ENCODE measurements around the gene MME. TPM values are rescaled to one million over a fixed set of nuclear protein-coding genes. Genes with fewer than 3 reads are reported as not detected.
"Not testable (repeated sequence)": the region's sequence is repeated elsewhere in the genome, so short reads cannot be mapped to it uniquely, and the experiment has no call there.

MME gene
- total RNA-seq, 2 donors from 2014 or later = 0.96 to 2.8 TPM

- no peak overlapping the region for H3K4me3 ChIP-seq
- H3K27me3 ChIP-seq = no peaks in the 10 kb centered on the region
- H3K36me3 ChIP-seq = no peaks in the 10 kb centered on the region
- no peaks in the 10 kb centered on the region for H3K4me1 ChIP-seq
- no peaks in the 10 kb centered on the region for H3K9me3 ChIP-seq
- H3K27ac ChIP-seq = no peak overlapping the region
- TF ChIP-seq, protein P1, sequence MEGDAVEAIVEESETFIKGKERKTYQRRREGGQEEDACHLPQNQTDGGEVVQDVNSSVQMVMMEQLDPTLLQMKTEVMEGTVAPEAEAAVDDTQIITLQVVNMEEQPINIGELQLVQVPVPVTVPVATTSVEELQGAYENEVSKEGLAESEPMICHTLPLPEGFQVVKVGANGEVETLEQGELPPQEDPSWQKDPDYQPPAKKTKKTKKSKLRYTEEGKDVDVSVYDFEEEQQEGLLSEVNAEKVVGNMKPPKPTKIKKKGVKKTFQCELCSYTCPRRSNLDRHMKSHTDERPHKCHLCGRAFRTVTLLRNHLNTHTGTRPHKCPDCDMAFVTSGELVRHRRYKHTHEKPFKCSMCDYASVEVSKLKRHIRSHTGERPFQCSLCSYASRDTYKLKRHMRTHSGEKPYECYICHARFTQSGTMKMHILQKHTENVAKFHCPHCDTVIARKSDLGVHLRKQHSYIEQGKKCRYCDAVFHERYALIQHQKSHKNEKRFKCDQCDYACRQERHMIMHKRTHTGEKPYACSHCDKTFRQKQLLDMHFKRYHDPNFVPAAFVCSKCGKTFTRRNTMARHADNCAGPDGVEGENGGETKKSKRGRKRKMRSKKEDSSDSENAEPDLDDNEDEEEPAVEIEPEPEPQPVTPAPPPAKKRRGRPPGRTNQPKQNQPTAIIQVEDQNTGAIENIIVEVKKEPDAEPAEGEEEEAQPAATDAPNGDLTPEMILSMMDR (IDR thresholded peaks at IDR 0.05) = no peak
- DNase-seq (ENCODE audit: low spot score) = no peak
Observed at GRCh38 chr3:155208183-155208800, 128.2 kb downstream of the MME start.

DNA sequence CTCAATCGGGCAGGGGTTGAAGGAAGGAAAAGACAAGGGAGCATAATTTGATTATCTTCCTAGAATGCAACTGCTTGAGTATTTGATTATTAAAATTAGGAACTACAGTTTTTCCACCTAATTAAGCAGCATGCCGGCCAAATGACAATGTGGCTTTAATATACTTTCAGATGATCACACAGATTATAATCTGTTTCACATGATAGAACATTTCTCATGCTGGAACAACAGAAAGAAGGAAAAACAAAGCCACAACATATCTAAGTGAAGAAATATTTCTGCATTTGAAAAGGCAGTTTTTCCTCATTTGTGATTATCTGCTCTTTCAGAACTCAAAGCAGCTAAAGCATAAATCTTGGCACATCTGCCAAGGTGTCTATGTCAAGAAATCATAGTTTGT is 130.6 kb downstream of the MME start:
- no peaks in the 10 kb centered on the region for H3K27me3 ChIP-seq
- no peak for DNase-seq (ENCODE audit: low spot score)
- no peaks in the 10 kb centered on the region for H3K4me1 ChIP-seq
- no peaks in the 10 kb centered on the region for H3K9me3 ChIP-seq
- TF ChIP-seq, protein P1 (IDR thresholded peaks at IDR 0.05) = no peak
- H3K36me3 ChIP-seq = no peaks in the 10 kb centered on the region
- no peak overlapping the region for H3K4me3 ChIP-seq
- H3K27ac ChIP-seq = no peak overlapping the region

DNA sequence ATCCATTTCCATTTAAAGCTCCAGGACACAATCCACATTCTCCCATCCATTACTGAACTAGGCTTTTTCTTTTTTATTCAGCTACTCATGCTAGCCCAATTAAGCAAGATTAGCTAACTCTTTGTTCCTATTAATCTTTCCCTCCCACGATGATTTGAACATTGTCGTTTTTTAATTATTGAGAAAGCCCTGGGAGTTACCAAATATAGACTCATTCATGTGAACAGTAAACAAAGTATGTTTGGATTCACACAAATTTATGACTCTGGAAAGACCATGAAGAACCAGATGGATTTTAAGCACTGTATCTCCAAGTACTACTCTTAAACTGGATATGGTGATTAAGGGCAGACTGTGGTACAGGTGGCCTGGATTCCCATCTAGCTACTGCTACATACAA is 131.1 kb downstream of the MME start:
- H3K4me3 ChIP-seq = no peak overlapping the region
- TF ChIP-seq, protein P1 (IDR thresholded peaks at IDR 0.05) = no peak
- no peaks in the 10 kb centered on the region for H3K4me1 ChIP-seq
- no peaks in the 10 kb centered on the region for H3K9me3 ChIP-seq
- H3K27me3 ChIP-seq = no peaks in the 10 kb centered on the region
- no peak overlapping the region for H3K27ac ChIP-seq
- H3K36me3 ChIP-seq = no peaks in the 10 kb centered on the region
- no peak for DNase-seq (ENCODE audit: low spot score)

GRCh38 chr3:155211940-155212339 is 131.8 kb downstream of the MME start:
- Histone ChIP-seq H3K27ac (no peak overlapping the region), H3K36me3 (no peaks in the 10 kb centered on the region), H3K4me3 (no peak overlapping the region), H3K4me1 (no peaks in the 10 kb centered on the region), H3K27me3 (no peaks in the 10 kb centered on the region), H3K9me3 (no peaks in the 10 kb centered on the region)
- no peak for DNase-seq (ENCODE audit: low spot score)
- TF ChIP-seq, protein P1 (IDR thresholded peaks at IDR 0.05) = no peak

DNA sequence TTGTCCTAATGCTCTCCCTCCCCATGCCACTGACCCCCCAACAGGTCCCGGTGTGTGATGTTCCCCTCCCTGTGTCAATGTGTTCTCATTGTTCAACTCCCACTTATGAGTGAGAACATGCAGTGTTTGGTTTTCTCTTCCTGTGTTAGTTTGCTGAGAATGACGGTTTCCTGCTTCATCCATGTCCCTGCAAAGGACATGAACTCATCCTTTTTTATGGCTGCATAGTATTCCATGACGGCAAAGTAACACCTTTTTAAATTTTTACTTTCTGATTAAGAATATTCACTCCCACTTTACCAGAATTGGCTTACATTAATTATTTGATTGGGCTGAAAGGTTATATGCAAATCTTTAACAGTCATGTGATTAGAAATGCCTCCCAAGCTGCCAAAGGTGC is 135.9 kb downstream of the MME start:
- not testable (repeated sequence) for H3K27me3 ChIP-seq; H3K4me3 ChIP-seq; H3K36me3 ChIP-seq; H3K27ac ChIP-seq; DNase-seq (ENCODE audit: low spot score); H3K9me3 ChIP-seq; H3K4me1 ChIP-seq

GRCh38 chr3:155217591-155217990 is 137.5 kb downstream of the MME start:
- Histone ChIP-seq H3K36me3 (no peaks in the 10 kb centered on the region), H3K27ac (no peak overlapping the region), H3K27me3 (no peaks in the 10 kb centered on the region), H3K9me3 (no peaks in the 10 kb centered on the region), H3K4me3 (no peak overlapping the region), H3K4me1 (no peaks in the 10 kb centered on the region)
- TF ChIP-seq, protein P1 (IDR thresholded peaks at IDR 0.05) = no peak
- DNase-seq (ENCODE audit: low spot score) = no peak
